KOPT-K1 (cell line): ENCODE results near the gene LYRM4.

Source experiments
- H3K27ac ChIP-seq: fragments of 200-600 bp; sonication (generic); 2 replicates; pipeline ENCODE4 v1.5.1; 2016; ENCODE audit warnings: antibody characterized with exemption, mild to moderate bottlenecking, low read depth, low read length; ENCODE audit not compliant: poor library complexity, severe bottlenecking
- H3K36me3 ChIP-seq: fragments of 200-600 bp; sonication (generic); 2 replicates; pipeline ENCODE4 v1.5.1; 2017; ENCODE audit warnings: antibody characterized with exemption, mild to moderate bottlenecking, low read length, moderate library complexity; ENCODE audit not compliant: insufficient read depth
- H3K9me3 ChIP-seq: fragments of 200-600 bp; sonication (generic); 2 replicates; pipeline ENCODE4 v1.5.1; 2017; ENCODE audit warnings: antibody characterized with exemption, low read length, mild to moderate bottlenecking; ENCODE audit not compliant: insufficient read depth, poor library complexity, severe bottlenecking

Gene LYRM4

GRCh38 chr6:5083307-5083583 lies 177.5 kb downstream of the LYRM4 start:
- Histone ChIP-seq H3K36me3 (no peaks in the 10 kb centered on the region), H3K27ac (no peak overlapping the region), H3K9me3 (no peaks in the 10 kb centered on the region)

GRCh38 chr6:5082487-5083306 lies 178.1 kb downstream of the LYRM4 start:
- Histone ChIP-seq H3K27ac (no peak overlapping the region), H3K36me3 (no peaks in the 10 kb centered on the region), H3K9me3 (no peaks in the 10 kb centered on the region)

GRCh38 chr6:5081955-5082354 lies 178.8 kb downstream of the LYRM4 start:
- no peaks in the 10 kb centered on the region for H3K36me3 ChIP-seq
- H3K9me3 ChIP-seq, result no peaks in the 10 kb centered on the region
- no peak overlapping the region for H3K27ac ChIP-seq

GRCh38 chr6:5081182-5081581 lies 179.6 kb downstream of the LYRM4 start:
- Histone ChIP-seq H3K27ac (no peak overlapping the region), H3K9me3 (no peaks in the 10 kb centered on the region), H3K36me3 (no peaks in the 10 kb centered on the region)

GRCh38 chr6:5080574-5080973 lies 180.2 kb downstream of the LYRM4 start:
- no peaks in the 10 kb centered on the region for H3K36me3 ChIP-seq
- no peaks in the 10 kb centered on the region for H3K9me3 ChIP-seq

GRCh38 chr6:5079692-5080091 lies 181.1 kb downstream of the LYRM4 start:
- Histone ChIP-seq H3K36me3 (no peaks in the 10 kb centered on the region), H3K9me3 (no peaks in the 10 kb centered on the region), H3K27ac (no peak overlapping the region)

More at GRCh38 chr6:5080574-5080973, 180.2 kb downstream of the LYRM4 start:
- H3K27ac ChIP-seq, result no peak overlapping the region

- H3K9me3 ChIP-seq, result no peaks in the 10 kb centered on the region
- H3K36me3 ChIP-seq, result no peaks in the 10 kb centered on the region
These were observed 182.6 kb downstream of the LYRM4 start for GRCh38 chr6:5078121-5078669.

GRCh38 chr6:5076931-5077330 lies 183.8 kb downstream of the LYRM4 start:
- no peaks in the 10 kb centered on the region for H3K9me3 ChIP-seq
- no peak overlapping the region for H3K27ac ChIP-seq
- H3K36me3 ChIP-seq, result no peaks in the 10 kb centered on the region

More at GRCh38 chr6:5078121-5078669, 182.6 kb downstream of the LYRM4 start:
- no peak overlapping the region for H3K27ac ChIP-seq

GRCh38 chr6:5073992-5074391 lies 186.8 kb downstream of the LYRM4 start:
- no peaks in the 10 kb centered on the region for H3K36me3 ChIP-seq
- H3K9me3 ChIP-seq, result no peaks in the 10 kb centered on the region
- no peak overlapping the region for H3K27ac ChIP-seq

GRCh38 chr6:5072440-5072839 lies 188.3 kb downstream of the LYRM4 start:
- Histone ChIP-seq H3K9me3 (no peaks in the 10 kb centered on the region), H3K27ac (no peak overlapping the region), H3K36me3 (no peaks in the 10 kb centered on the region)

GRCh38 chr6:5071216-5071615 lies 189.5 kb downstream of the LYRM4 start:
- no peaks in the 10 kb centered on the region for H3K36me3 ChIP-seq
- no peak overlapping the region for H3K27ac ChIP-seq
- no peaks in the 10 kb centered on the region for H3K9me3 ChIP-seq

GRCh38 chr6:5068153-5068751 lies 192.5 kb downstream of the LYRM4 start:
- no peak overlapping the region for H3K27ac ChIP-seq
- H3K9me3 ChIP-seq, result no peaks in the 10 kb centered on the region
- no peaks in the 10 kb centered on the region for H3K36me3 ChIP-seq

GRCh38 chr6:5067305-5067704 lies 193.4 kb downstream of the LYRM4 start:
- Histone ChIP-seq H3K9me3 (no peaks in the 10 kb centered on the region), H3K27ac (no peak overlapping the region), H3K36me3 (no peaks in the 10 kb centered on the region)

- no peak overlapping the region for H3K27ac ChIP-seq
- no peaks in the 10 kb centered on the region for H3K9me3 ChIP-seq
- no peaks in the 10 kb centered on the region for H3K36me3 ChIP-seq
These were observed 194.2 kb downstream of the LYRM4 start for GRCh38 chr6:5066456-5067093.

GRCh38 chr6:5063617-5064016 lies 197.1 kb downstream of the LYRM4 start:
- no peaks in the 10 kb centered on the region for H3K9me3 ChIP-seq
- H3K36me3 ChIP-seq, result no peaks in the 10 kb centered on the region
- H3K27ac ChIP-seq, result no peak overlapping the region
